Measurements from ENCODE around the gene NKX6-2.
"Not testable (repeated sequence)": the region's sequence is repeated elsewhere in the genome, so short reads cannot be mapped to it uniquely, and the experiment has no call there.

NKX6-2 gene

GRCh38 chr10:132826524-132827422, 40.8 kb upstream of the NKX6-2 start:
- H3K9ac ChIP-seq (ENCODE audit: low read depth in 1 of 2, low read length in 2 of 2): no peak overlapping the region
- H3K4me3 ChIP-seq (ENCODE audit: low read length in 2 of 2): no peak overlapping the region
- H3K27me3 ChIP-seq (ENCODE audit: control insufficient read depth in 2 of 2, insufficient read depth in 2 of 2, low read length in 2 of 2): peaks cover 2 to 3% of the 10 kb centered on the region in 2 donors
- no peaks in the 10 kb centered on the region for H3K4me1 ChIP-seq (ENCODE audit: control insufficient read depth in 2 of 2, insufficient read depth in 2 of 2, low read length in 2 of 2)
- no peaks in the 10 kb centered on the region for H3K9me3 ChIP-seq (ENCODE audit: control insufficient read depth in 2 of 2, low read length in 2 of 2)
- no peaks in the 10 kb centered on the region for H3K36me3 ChIP-seq (ENCODE audit: control insufficient read depth in 2 of 2, insufficient read depth in 2 of 2, low read length in 2 of 2)
- H3K27ac ChIP-seq (ENCODE audit: low read depth in 2 of 2, low read length in 2 of 2): no peak overlapping the region

DNA sequence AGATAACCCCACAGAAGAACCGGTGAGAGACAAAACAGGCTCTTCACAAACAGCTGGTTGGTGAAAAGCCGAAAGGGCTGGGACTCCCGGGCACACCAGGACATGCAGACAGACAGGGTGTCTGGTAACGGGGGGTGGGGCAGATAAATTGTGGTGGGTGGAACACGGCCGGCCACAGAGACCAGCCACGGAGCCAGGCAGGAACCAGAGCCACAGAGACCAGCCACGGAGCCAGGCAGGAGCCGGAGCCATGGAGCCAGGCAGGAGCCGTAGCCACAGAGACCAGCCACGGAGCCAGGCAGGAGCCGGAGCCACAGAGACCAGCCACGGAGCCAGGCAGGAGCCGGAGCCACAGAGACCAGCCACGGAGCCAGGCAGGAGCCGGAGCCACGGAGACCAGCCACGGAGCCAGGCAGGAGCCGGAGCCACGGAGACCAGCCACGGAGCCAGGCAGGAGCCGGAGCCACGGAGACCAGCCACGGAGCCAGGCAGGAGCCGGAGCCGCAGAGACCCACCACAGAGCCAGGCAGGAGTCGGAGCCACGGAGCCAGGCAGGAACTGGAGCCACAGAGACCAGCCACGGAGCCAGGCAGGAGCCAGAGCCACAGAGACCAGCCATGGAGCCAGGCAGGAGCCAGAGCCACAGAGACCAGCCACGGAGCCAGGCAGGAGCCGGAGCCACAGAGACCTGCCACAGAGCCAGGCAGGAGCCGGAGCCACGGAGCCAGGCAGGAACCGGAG, 40.0 kb upstream of the NKX6-2 start:
- H3K9ac ChIP-seq (ENCODE audit: low read depth in 1 of 2, low read length in 2 of 2): not testable (repeated sequence)

DNA sequence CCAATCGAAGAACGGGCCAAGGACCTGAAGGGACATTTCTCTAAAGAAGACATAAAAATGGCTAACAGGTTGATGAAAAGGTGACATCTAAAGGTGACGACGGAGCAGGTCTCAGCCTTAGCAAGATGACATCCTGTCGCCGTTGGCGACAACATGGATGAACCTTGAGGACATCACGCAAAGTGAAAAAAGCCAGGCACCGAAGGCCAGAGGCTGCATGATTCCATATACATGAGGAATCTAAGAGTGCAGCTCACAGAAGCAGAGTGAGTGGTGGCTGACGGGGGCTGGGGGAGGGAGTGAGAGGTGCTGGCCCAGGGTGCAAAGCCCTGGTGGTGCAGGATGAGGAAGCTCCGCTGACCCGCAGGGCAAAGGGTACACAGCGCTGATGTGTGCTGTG, 34.1 kb upstream of the NKX6-2 start:
- no peaks in the 10 kb centered on the region for H3K4me1 ChIP-seq (ENCODE audit: control insufficient read depth in 2 of 2, insufficient read depth in 2 of 2, low read length in 2 of 2)
- no peaks in the 10 kb centered on the region for H3K9me3 ChIP-seq (ENCODE audit: control insufficient read depth in 2 of 2, low read length in 2 of 2)
- H3K27ac ChIP-seq (ENCODE audit: low read depth in 2 of 2, low read length in 2 of 2): no peak overlapping the region
- no peak overlapping the region for H3K4me3 ChIP-seq (ENCODE audit: low read length in 2 of 2)
- H3K27me3 ChIP-seq (ENCODE audit: control insufficient read depth in 2 of 2, insufficient read depth in 2 of 2, low read length in 2 of 2): peaks cover 2 to 5% of the 10 kb centered on the region in 2 donors
- no peaks in the 10 kb centered on the region for H3K36me3 ChIP-seq (ENCODE audit: control insufficient read depth in 2 of 2, insufficient read depth in 2 of 2, low read length in 2 of 2)
- H3K9ac ChIP-seq (ENCODE audit: low read depth in 1 of 2, low read length in 2 of 2): no peak overlapping the region

More for the DNA sequence above, 40.0 kb upstream of the NKX6-2 start:
- not testable (repeated sequence) for H3K27me3 ChIP-seq (ENCODE audit: control insufficient read depth in 2 of 2, insufficient read depth in 2 of 2, low read length in 2 of 2); H3K27ac ChIP-seq (ENCODE audit: low read depth in 2 of 2, low read length in 2 of 2); H3K9me3 ChIP-seq (ENCODE audit: control insufficient read depth in 2 of 2, low read length in 2 of 2); H3K4me3 ChIP-seq (ENCODE audit: low read length in 2 of 2); H3K36me3 ChIP-seq (ENCODE audit: control insufficient read depth in 2 of 2, insufficient read depth in 2 of 2, low read length in 2 of 2); H3K4me1 ChIP-seq (ENCODE audit: control insufficient read depth in 2 of 2, insufficient read depth in 2 of 2, low read length in 2 of 2)

DNA sequence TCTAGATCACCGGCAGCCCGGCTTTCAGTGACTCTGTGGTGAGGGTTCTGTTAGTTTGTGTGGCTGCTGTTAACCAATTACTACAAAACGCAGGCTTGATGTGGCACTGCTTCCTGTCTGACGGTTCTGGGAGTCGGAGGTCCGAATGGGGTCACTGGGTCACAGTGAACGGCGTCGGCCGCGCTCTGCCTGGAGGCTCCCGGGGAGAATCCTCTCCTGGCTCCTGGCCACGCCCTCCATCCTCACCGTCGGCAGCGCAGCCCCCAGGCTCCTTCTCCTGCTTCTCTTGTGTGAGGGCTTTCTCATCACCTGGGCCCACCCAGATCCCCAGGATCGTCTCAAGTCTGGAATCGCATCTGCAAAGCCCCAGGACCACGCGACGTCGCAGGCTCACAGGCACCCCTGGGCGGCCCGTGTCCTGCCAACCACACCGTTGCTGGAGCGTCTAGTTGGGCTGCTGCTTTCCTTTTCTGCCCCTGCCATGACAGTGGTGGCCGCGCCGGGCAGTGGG, 31.8 kb upstream of the NKX6-2 start:
- H3K27me3 ChIP-seq (ENCODE audit: control insufficient read depth in 2 of 2, insufficient read depth in 2 of 2, low read length in 2 of 2): peaks cover 2 to 5% of the 10 kb centered on the region in 2 donors
- H3K4me3 ChIP-seq (ENCODE audit: low read length in 2 of 2): no peak overlapping the region
- no peak overlapping the region for H3K9ac ChIP-seq (ENCODE audit: low read depth in 1 of 2, low read length in 2 of 2)
- no peaks in the 10 kb centered on the region for H3K36me3 ChIP-seq (ENCODE audit: control insufficient read depth in 2 of 2, insufficient read depth in 2 of 2, low read length in 2 of 2)
- no peaks in the 10 kb centered on the region for H3K4me1 ChIP-seq (ENCODE audit: control insufficient read depth in 2 of 2, insufficient read depth in 2 of 2, low read length in 2 of 2)
- no peaks in the 10 kb centered on the region for H3K9me3 ChIP-seq (ENCODE audit: control insufficient read depth in 2 of 2, low read length in 2 of 2)
- no peak overlapping the region for H3K27ac ChIP-seq (ENCODE audit: low read depth in 2 of 2, low read length in 2 of 2)

GRCh38 chr10:132816718-132817117, 30.8 kb upstream of the NKX6-2 start:
- Histone ChIP-seq H3K36me3 (ENCODE audit: control insufficient read depth in 2 of 2, insufficient read depth in 2 of 2, low read length in 2 of 2) (no peaks in the 10 kb centered on the region), H3K4me3 (ENCODE audit: low read length in 2 of 2) (no peak overlapping the region), H3K9ac (ENCODE audit: low read depth in 1 of 2, low read length in 2 of 2) (no peak overlapping the region), H3K27ac (ENCODE audit: low read depth in 2 of 2, low read length in 2 of 2) (no peak overlapping the region), H3K9me3 (ENCODE audit: control insufficient read depth in 2 of 2, low read length in 2 of 2) (no peaks in the 10 kb centered on the region), H3K27me3 (ENCODE audit: control insufficient read depth in 2 of 2, insufficient read depth in 2 of 2, low read length in 2 of 2) (peaks cover 2 to 5% of the 10 kb centered on the region in 2 donors), H3K4me1 (ENCODE audit: control insufficient read depth in 2 of 2, insufficient read depth in 2 of 2, low read length in 2 of 2) (no peaks in the 10 kb centered on the region)

DNA sequence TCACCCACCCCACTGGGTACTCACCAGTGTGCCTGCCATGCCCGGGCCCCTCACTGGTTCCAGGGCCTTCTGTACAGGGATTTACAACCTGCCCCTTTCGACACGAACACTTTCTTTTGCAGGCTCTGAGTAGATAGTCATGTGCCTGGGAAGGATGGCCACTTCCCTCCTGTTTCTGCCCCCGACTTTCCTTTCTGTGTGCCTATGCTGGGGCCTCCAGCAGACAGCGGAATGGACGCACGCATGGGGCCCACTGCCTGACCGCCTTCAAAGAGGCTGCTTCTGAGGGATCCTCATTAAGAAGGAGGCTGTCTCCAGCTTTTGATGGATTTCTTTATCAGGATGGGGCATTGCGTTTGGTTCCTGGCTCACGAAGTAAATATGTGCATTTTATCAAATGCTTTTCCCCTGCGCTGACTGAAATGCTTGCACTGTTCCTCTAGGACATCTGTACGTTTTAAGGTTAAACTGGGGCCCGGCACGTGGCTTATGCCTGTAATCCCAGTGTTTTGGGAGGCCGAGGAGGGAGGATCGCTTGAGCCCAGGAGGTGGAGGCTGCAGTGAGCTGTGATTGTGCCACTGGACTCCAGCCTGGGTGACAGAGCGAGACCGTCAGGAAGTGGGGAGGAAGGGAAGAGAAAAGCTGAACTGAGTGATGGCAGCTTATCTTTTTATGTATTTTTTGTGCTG, 29.4 kb upstream of the NKX6-2 start:
- H3K36me3 ChIP-seq (ENCODE audit: control insufficient read depth in 2 of 2, insufficient read depth in 2 of 2, low read length in 2 of 2): no peaks in the 10 kb centered on the region
- no peak overlapping the region for H3K4me3 ChIP-seq (ENCODE audit: low read length in 2 of 2)
- H3K9me3 ChIP-seq (ENCODE audit: control insufficient read depth in 2 of 2, low read length in 2 of 2): no peaks in the 10 kb centered on the region
- no peak overlapping the region for H3K9ac ChIP-seq (ENCODE audit: low read depth in 1 of 2, low read length in 2 of 2)
- H3K4me1 ChIP-seq (ENCODE audit: control insufficient read depth in 2 of 2, insufficient read depth in 2 of 2, low read length in 2 of 2): no peaks in the 10 kb centered on the region
- peaks cover 2 to 5% of the 10 kb centered on the region in 2 donors for H3K27me3 ChIP-seq (ENCODE audit: control insufficient read depth in 2 of 2, insufficient read depth in 2 of 2, low read length in 2 of 2)
- H3K27ac ChIP-seq (ENCODE audit: low read depth in 2 of 2, low read length in 2 of 2): no peak overlapping the region

- H3K4me1 ChIP-seq (ENCODE audit: control insufficient read depth in 2 of 2, insufficient read depth in 2 of 2, low read length in 2 of 2): no peaks in the 10 kb centered on the region
- peaks cover 2 to 5% of the 10 kb centered on the region in 2 donors for H3K27me3 ChIP-seq (ENCODE audit: control insufficient read depth in 2 of 2, insufficient read depth in 2 of 2, low read length in 2 of 2)
These were observed 28.5 kb upstream of the NKX6-2 start for GRCh38 chr10:132814469-132814856.

GRCh38 chr10:132813560-132814468, 27.9 kb upstream of the NKX6-2 start:
- Histone ChIP-seq H3K9ac (ENCODE audit: low read depth in 1 of 2, low read length in 2 of 2) (no peak overlapping the region), H3K36me3 (ENCODE audit: control insufficient read depth in 2 of 2, insufficient read depth in 2 of 2, low read length in 2 of 2) (no peaks in the 10 kb centered on the region), H3K9me3 (ENCODE audit: control insufficient read depth in 2 of 2, low read length in 2 of 2) (no peaks in the 10 kb centered on the region), H3K4me3 (ENCODE audit: low read length in 2 of 2) (no peak overlapping the region), H3K27ac (ENCODE audit: low read depth in 2 of 2, low read length in 2 of 2) (no peak overlapping the region), H3K27me3 (ENCODE audit: control insufficient read depth in 2 of 2, insufficient read depth in 2 of 2, low read length in 2 of 2) (peaks cover 2 to 5% of the 10 kb centered on the region in 2 donors), H3K4me1 (ENCODE audit: control insufficient read depth in 2 of 2, insufficient read depth in 2 of 2, low read length in 2 of 2) (no peaks in the 10 kb centered on the region)

More at GRCh38 chr10:132814469-132814856, 28.5 kb upstream of the NKX6-2 start:
- Histone ChIP-seq H3K36me3 (ENCODE audit: control insufficient read depth in 2 of 2, insufficient read depth in 2 of 2, low read length in 2 of 2) (no peaks in the 10 kb centered on the region), H3K9ac (ENCODE audit: low read depth in 1 of 2, low read length in 2 of 2) (no peak overlapping the region), H3K27ac (ENCODE audit: low read depth in 2 of 2, low read length in 2 of 2) (no peak overlapping the region), H3K4me3 (ENCODE audit: low read length in 2 of 2) (no peak overlapping the region), H3K9me3 (ENCODE audit: control insufficient read depth in 2 of 2, low read length in 2 of 2) (no peaks in the 10 kb centered on the region)

DNA sequence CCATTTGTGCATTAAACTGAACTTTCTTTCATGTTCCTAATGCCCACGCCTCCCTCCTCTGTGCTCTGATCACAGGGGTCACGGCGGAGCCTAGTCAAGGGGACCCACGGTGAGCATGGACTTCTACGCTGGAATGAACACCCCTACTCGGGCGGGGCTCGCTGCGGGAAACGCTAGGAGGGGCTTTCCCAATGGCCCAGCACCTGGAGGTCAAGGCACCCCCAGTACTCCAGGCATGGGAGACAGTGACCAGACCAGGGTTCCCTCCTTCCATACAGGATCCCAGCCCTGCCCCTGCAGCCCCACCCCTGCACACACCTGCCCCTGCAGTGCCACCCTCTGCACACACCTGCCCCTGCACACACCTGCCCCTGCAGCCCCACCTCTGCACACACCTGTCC, 27.1 kb upstream of the NKX6-2 start:
- Histone ChIP-seq H3K4me3 (ENCODE audit: low read length in 2 of 2) (no peak overlapping the region), H3K4me1 (ENCODE audit: control insufficient read depth in 2 of 2, insufficient read depth in 2 of 2, low read length in 2 of 2) (no peaks in the 10 kb centered on the region), H3K9me3 (ENCODE audit: control insufficient read depth in 2 of 2, low read length in 2 of 2) (no peaks in the 10 kb centered on the region), H3K27ac (ENCODE audit: low read depth in 2 of 2, low read length in 2 of 2) (no peak overlapping the region), H3K36me3 (ENCODE audit: control insufficient read depth in 2 of 2, insufficient read depth in 2 of 2, low read length in 2 of 2) (no peaks in the 10 kb centered on the region), H3K27me3 (ENCODE audit: control insufficient read depth in 2 of 2, insufficient read depth in 2 of 2, low read length in 2 of 2) (peaks cover 0 to 5% of the 10 kb centered on the region in 2 donors), H3K9ac (ENCODE audit: low read depth in 1 of 2, low read length in 2 of 2) (no peak overlapping the region)
